HG03135 (cell line): ENCODE data around the gene TANGO6.

Experiments
- ATAC-seq: cut with Tn5 transposase; IDR thresholded peaks from one replicate; pipeline ENCODE4 v1.9.1; 2021; ENCODE audit warnings: mild to moderate bottlenecking, moderate library complexity; ENCODE audit not compliant: unreplicated experiment

The TANGO6 gene

DNA sequence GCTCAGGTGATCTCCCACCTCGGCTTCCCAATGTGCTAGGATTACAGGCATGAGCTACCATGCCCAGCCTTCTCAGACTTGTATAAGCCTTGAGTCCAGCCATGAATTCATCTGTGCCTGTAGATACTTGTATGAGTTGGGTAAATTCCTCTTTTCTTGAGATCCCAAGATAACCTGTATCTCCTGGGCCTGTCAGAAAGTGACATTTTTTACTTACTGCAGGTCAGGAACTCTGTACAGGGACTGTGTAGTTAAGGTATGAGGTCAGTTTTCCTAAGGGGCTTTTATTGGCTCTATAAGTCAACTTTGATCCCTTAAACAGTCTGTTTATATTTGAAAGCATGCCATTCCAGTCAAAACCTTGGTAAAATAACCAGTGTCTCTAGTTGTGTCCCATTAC is 155.8 kb downstream of the TANGO6 start:
- ATAC-seq: no peak

DNA sequence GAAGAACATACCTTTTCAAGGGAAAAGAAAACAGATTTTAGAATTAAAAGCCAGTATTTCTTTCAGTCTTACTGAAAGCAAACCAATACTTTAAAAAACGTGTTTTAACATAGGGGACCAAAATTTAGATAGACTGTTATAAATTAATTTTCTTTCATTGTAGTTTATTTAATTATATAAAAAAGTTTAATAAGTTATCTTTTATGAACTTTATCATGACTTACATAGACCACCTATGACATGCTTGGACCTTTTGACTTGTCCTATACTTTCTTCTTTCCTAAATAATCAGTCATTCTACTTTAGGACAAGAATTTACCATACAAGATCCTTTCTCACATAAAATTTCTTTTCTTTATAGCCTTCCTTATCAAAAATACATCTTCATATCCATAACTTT is 160.2 kb downstream of the TANGO6 start:
- ATAC-seq: no peak

DNA sequence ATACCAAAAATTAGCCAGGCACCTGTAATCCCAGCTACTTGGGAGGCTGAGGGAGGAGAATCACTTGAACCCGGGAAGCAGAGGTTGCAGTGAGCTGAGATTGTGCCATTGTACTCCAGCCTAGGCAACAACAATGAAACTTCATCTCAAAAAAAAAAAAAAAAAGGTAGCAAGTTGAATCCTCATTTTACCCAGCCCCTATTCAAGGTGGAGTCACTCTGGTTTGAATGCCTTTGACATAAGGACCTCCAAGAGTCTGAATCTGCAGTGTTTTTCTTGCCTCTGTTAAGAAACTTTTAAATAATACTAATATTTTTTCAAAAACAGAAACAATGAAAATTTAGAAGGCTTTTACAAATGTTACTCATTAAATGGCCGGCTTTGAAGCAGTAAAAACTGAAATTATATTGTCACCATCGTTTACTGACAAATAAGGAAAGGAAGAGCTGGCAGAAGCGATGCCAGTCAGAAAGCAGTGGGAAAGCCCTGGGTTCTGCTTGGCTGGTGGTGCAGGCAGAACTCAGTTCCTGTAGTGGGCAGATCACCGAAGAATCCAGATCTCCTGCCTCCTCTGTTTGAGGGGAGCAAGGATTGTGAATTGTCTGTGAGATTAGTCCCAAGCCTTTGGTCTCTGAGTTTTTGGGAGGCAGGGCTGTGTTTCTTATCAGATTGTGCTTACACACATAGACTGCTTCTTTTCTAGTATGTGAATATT is 162.5 kb downstream of the TANGO6 start:
- no peak for ATAC-seq

DNA sequence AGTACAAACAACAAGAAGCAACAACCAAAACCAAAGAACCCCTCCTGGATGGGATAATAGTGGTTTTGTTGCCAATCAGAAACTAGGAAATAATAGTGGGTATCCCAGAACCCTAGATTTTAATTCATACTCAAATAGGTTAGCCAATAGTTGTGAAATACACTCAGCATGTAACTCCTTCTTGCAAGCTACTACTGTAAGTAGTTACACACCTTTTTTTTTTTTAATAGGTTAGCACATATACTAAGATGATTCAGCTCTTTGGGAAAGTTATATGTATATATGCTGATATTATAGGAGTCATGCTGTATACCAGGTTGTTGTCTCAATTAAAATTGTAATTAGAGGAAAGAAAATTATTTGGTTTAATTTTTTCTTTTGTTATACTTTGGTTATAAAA is 169.6 kb downstream of the TANGO6 start:
- ATAC-seq: no peak

DNA sequence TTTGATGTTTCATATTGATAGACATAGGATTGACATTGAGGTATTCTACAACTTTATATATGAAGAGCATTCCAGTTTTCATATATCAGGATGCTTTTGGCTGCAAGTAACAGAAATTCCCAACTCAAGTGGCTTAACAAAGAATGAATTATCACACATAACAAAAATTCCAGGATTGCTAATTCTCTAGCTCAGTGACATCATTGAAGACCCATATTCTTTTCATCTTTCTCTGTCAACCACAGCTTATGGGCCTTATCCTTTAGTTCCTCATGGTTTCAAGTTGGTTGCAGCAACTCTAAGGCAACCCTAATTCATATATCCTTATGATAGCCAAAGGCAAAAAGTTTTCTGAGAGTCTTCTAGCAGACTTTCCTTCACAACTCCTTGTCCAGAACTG is 170.7 kb downstream of the TANGO6 start:
- ATAC-seq: no peak

DNA sequence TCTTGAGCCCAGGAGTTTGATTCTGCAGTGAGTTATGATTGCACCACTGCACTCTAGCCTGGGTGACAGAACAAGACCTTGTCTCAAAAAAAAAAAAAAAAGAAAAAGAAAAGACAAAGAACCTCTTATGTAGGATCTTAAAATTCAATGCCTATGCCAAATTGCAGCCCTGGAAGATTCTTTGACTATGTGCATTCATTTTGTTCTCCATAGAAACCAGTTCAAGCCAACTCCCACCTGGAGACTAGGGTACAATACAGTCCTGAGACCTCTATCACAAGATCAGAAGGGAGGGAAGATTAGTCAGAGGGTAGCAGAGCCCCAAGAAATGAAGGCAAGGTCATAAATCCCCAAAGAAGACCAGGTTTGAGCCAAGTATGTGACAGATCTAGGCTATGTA is 171.5 kb downstream of the TANGO6 start:
- no peak for ATAC-seq

DNA sequence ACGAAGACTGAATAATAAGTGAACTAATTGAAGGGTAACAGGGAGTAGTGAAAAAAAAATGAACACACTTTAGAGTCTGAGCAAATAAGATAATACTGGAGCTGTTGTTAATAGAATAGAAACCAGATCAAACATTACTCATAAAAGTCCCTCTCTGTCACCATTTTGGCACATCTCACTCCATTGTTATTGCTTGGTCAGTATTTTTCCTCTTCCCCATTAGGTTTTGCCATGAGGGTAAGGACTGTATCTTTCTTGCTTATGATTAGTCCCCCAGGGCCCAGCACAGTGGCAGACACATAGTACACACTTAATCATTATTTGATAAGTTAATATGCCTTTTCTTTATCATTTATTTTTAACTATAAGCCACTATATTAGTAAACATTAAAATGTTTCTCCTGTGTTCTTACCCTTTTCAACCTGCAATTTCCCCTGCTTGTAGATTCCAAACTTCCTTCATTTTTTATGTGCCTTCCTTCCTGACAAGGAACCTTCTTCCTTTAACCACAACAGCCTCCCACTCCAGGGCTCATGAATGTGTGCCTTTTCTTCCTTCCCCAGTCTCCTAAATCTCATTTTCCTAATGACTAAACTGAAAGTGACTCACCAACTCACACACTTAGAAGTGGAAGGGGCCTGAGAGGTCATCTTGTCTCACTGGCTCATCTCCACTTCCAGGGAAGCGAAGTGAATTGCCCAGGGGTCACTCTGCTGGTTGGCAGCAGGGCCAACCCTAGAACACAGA is 173.9 kb downstream of the TANGO6 start:
- ATAC-seq: no peak

DNA sequence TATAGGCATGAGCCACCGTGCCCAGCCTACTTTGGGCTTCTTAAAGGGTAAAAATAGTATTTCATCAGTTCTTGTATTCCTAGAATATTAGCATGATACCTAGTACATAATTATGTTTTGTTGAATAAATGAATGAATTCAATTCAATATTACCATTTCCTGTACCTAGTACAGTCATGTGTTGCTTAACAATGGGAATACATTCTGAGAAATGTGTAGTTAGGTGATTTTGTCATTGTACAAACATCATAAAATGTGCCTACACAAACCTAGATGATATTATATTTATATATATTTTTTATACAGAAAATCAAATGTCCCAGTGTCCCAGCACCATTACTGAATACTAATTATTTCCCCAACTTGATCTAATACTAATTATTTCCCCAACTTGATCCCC is 176.5 kb downstream of the TANGO6 start:
- no peak for ATAC-seq

DNA sequence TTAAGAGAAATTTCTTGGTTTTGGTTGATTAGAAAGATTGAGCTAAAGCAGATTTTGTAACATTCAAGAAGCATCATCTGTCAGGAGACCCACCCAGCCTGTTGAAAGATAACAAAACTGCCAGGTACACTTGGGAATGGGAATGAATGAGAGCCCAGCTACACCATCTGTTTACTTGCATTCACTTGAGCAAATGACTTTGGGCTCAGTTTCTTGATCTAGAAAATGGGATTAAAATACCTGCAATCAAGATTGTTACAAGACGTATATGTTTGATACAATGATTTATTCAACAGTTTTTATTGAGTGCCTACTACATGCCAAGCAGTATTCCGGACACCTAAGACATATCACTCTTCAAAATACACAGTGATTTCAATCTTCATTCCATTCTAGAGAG is 185.8 kb downstream of the TANGO6 start:
- no peak for ATAC-seq

DNA sequence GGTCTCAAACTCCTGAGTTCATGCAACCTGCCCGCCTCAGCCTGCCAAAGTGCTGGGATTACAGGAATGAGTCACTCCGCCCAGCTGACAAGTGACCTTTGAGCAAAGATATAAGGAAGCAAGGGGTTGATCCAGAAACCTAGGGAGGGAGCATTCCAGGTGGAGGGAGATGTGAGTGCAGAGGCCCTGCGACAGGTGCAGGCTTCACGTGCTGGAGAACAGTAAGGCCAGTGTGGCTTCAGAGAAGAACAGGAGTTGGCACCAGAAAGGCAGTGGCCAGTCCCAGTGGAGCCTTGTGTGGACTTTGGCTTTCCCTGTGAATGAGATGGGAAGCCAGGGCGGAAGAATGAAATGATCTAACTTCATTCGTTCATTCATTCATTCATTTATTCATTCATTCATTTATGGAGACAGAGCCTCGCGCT is 188.6 kb downstream of the TANGO6 start:
- ATAC-seq: no peak

DNA sequence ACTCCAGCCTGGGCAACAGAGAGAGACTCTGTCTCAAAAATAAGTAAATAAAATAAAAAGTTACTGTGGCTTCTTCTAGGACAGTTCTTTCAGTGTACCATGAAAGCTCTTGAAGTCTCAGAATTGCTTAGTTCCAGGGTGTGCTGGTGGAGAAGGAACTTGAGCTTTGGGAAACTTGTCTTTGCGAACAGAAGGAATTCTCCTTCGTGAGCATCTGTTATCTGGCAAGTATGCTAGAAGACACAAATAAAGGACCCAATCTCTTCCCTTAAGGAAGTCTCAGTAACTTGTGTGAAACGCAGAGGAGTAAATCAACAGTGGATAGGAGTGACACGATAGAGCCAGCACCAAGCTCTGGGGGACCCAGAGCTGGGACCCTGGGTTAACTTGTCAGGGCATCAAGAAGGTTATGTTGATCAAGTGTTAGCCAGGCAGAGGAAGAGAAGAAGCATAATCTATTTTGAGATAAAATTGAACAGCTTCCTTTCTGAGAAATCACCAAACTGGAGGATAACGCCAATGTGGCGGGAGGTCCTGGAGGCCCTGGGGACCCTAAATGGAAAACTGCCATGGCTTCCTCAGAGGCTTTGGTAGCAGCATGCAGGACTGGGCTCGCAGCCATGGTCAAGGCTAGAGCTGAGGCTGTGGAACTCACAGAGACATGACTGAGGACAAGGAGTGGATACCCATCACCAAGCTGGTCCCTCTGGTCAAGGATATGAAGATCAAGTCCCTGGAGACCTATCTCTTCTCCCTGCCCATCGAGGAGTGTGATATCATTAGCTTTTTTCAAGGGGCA is 190.0 kb downstream of the TANGO6 start:
- ATAC-seq: no peak

DNA sequence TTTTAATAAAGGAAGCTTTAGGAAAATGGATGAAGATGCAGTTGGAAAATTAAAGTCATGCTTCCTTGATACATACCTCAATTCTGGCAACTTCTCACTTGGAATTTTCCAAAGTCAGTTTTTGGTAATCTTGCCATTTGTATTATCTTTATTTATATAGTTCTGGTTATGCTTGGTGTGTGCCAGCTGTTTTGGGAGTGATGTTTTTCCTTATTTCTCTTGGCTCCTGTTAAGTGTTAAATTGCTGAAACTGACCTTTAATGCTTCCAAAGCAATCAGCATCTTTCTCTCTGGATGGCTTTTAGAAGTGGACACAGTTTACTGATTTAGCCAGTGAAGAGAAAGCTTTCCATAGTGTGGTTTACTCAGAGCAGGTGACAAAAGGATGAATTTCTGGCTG is 192.0 kb downstream of the TANGO6 start:
- ATAC-seq: no peak

DNA sequence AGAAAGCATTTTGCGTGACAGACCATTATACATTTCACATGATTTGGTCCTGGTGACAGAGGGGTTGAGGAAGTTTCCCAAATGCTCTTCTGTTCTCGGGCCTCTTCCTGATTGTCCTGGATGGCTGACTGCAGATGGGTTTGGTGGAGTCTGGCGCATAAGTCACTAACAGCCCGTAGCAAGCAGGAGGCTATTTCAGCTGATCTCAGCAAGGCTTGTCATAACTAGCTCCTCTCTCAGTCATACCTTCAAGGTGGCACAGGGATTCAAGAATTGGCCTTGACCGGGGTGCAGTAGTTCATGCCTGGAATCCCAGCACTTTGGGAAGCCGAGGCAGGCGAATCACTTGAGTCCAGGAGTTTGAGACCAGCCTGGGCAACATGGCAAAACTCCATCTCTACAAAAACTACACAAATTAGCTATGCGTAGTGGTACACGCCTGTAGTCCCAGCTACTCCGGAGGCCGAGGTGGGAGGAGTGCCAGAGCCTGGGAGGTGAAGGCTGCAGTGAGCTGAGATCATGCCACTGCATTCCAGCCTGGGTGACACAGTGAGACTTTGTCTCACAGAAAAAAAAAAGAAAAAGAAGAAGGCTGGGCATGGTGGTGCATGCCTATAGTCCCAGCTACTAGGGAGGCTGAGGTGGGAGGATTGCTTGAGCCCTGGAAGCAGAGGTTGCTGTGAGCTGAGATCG is 193.2 kb downstream of the TANGO6 start:
- no peak for ATAC-seq

DNA sequence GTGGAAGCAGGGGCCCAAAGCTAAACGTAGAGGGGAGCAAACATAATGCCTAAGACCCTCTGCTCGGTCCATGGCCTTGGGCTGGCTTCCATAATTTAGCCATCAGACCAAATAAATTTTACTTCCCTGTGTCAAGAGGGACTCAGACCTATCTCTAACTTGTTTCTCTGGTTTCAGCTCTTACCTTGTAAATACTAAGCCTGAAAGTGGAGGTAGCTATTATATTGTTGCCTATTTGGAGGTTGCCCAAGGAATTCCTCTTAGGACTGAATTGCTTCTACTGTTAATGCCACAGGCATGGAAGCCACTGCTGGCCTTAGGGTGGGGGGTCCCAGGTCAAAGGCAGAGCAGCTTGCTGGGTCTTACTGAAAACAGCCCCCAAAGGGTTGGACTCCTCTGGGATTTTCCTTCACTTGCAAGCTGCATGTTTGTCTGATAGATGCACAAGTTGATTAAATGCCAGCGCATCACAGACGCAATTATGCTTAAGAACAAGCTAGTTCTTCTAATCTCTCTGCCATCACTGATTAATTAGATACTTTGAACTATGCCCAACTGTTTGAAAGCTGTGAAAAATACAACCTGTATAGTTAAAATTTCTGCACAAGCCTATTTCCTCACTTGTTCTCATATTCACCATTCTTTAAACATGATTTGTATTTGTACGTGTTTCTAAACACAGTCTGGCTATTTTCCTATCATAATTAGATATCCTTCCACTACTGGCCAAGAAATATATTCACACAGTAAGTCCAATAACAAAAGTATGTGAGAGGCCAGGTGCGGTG is 194.2 kb downstream of the TANGO6 start:
- no peak for ATAC-seq

DNA sequence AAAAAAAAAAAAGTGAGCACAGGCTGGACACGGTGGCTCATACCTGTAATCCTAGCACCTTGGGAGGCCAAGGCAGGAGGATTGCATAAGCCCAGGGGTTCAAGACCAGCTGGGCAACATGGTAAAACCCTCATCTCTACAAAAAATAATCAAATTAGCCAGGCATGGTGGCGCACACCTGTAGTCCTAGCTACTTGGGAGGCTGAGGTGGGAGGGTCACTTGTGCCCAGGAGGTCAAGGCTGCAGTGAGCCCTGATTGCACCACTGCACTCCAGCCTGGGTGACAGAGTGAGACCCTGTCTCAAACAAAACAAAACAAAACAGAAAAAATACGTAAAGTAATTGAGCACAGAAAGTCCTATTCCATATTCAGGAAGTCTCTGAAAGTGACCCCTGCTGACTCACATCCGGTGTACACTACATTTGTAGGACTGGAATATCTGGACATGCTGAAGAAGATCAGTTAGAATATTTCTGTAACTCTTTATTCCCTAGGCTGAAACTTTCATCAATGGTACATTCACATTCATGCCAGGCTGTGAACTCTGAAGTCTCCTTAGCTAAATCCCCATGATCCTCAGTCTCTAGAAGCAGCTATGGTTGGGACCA is 196.1 kb downstream of the TANGO6 start:
- no peak for ATAC-seq

DNA sequence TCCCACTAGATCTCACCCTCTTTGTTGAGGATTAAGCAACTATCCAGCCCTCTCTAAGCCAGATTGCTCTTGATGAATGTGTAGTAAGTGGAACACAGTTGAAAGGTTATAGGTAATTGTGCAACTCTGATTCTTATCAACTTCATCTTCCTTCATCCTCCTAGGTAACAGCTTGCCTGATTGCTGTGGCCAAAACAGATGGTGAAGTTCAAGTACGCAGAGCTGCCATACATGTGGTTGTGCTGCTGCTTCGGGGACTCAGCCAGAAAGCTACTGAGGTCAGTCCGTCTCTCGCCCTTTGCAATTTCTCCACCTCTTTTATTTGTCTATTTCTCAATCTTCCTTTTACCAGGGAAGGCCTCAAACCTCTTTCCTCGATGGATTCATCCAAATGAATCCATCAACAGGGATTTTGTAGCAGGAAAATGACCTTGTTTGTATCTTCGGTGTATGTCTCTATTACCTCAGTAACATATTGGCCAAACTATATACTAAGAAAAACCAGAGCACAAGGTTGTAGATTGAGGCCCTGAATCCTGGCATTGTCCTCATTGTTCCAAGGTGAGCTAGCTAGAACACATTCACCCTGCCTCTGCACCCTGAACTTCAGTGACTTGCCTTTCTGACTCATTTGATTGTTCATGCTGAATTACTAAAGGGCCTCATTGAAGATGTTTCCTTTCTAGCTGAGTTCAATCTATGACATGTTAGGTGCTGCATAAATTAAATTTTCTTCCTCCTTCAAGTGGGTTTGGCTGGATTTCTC is 197.0 kb downstream of the TANGO6 start:
- no peak for ATAC-seq

DNA sequence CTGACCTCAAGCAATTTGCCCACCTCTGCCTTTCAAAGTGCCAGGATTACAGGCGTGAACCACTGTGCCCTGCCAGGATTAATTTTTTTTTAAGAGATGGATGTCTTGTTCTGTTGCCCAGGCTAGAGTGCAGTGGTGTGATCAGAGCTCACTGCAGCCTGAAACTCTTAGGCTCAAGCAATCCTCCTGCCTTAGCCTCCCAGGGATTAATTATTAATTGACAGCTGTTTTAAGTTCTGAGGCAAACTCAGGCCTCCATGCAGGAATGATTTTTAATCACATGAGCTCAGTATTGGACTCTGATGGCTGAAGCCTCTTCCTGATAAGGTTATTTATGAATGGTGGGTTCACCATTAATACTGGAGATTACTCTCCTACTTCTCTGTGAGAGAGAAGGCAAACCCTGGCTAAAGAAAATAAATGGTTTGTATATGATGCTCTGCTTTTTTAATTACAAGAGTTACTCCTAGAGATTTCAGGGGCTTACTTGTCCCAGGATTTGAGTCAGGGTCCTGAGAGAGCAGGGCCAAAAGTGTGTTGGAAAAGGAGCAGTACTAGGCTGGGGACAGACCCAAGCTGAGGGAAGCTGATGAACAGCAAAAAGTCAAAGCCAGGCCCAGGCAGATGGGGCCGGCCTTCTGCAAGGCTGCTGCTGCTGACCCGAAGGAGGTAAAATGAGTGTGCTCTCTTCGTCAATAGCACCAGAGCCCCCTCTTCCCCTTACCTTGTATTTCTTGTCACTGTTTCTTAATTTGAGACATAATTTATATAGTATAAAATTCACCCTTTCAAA is 205.2 kb downstream of the TANGO6 start:
- no peak for ATAC-seq

DNA sequence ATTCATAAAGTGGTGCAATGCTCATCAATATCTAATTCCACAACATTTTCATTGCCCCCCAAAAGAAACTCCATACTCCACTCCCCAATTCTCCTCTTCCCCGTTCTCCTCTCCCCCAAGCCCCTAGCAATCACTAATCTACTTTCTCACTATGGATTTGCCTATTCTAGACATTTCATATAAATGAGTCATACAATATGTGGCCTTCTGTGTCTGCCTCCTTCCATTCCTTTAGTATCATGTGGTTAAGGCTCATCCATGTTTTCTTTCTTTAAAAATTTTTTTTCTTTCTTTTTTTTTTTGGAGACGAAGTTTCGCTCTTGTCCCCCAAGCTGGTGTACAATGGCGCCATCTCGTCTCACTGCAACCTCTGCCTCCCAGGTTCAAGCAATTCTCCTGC is 205.8 kb downstream of the TANGO6 start:
- no peak for ATAC-seq
